ENCODE measurements around the gene CARD6.

CARD6 gene

DNA sequence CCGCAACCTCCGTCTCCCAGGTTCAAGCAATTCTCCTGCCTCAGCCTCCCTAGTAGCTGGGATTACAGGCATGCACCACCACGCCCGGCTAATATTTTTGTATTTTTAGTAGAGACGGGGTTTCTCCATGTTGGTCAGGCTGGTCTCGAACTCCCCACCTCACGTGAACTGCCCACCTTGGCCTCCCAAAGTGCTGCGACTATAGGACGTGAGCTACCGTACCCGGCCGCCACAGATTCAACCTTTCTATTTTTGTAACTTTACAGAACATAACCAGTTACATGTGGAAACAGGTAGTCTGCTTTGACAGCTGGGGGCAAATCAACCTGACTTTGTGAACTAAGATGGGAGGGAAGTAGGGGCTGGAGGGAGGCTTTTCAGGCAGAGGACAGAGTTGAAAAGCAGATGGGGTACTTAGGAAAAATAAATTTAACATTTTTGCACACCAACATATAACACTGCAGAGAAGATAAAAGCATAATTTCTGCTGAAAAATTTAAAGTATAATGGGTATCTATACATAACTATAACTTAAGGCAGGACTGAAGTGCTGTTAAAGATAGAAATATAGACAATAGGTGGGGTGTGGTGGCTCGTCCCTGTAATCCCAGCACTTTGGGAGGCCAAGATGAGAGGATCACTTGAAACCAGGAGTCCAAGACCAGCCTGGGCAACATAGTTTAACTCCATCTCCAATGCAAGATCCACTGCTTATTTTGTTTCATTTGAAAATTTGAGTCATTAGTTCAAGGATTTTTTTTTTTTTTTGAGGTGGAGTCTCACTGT is 11.2 kb upstream of the CARD6 start:
- in situ Hi-C loops (cut with MboI; ENCODE audit: low pct_unique_long_range_greater_than_20kb, low sequenced_read_pairs, unreplicated experiment) = no loop called here
- TF ChIP-seq CTCF (IDR thresholded peaks at IDR 0.05; ENCODE audit: extremely low read depth, insufficient read depth, missing control alignments) = no peak
- no peak for DNase-seq (ENCODE audit: low spot score)

- TF ChIP-seq CTCF (IDR thresholded peaks at IDR 0.05; ENCODE audit: extremely low read depth, insufficient read depth, missing control alignments) = no peak
- no peak for DNase-seq (ENCODE audit: low spot score)
- in situ Hi-C loops (cut with MboI; ENCODE audit: low pct_unique_long_range_greater_than_20kb, low sequenced_read_pairs, unreplicated experiment) = no loop called here
Measured at GRCh38 chr5:40831346-40832210, 9.6 kb upstream of the CARD6 start.

GRCh38 chr5:40832345-40832744 is 8.8 kb upstream of the CARD6 start:
- in situ Hi-C loops (cut with MboI; ENCODE audit: low pct_unique_long_range_greater_than_20kb, low sequenced_read_pairs, unreplicated experiment) = no loop called here
- TF ChIP-seq CTCF (IDR thresholded peaks at IDR 0.05; ENCODE audit: extremely low read depth, insufficient read depth, missing control alignments) = no peak
- DNase-seq (ENCODE audit: low spot score) = no peak

GRCh38 chr5:40833712-40834229 is 7.4 kb upstream of the CARD6 start:
- in situ Hi-C loops (cut with MboI; ENCODE audit: low pct_unique_long_range_greater_than_20kb, low sequenced_read_pairs, unreplicated experiment) = no loop called here
- TF ChIP-seq CTCF (IDR thresholded peaks at IDR 0.05; ENCODE audit: extremely low read depth, insufficient read depth, missing control alignments) = no peak
- no peak for DNase-seq (ENCODE audit: low spot score)

DNA sequence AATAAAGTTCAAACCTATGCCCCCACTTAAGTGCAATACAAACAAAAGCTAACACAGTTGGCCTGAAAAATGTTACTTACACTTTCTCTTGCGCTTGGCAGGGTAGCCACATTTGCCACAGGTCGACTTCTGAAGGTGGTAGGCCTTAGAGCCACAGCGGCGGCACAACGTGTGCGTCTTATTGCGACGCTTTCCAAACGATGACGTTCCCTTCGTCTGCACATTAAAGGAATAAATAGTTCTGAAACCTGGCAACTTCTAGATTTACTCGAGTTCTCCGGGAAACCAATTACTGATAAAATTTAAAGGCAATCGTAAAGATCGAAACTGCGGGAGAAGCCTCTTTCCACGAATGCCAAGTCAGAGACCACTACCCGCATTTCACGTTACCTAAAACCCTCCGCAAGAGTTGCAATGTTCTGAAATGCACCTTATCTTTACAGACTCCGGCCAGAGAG is 6.7 kb upstream of the CARD6 start:
- no peak for TF ChIP-seq CTCF (IDR thresholded peaks at IDR 0.05; ENCODE audit: extremely low read depth, insufficient read depth, missing control alignments)
- DNase-seq (ENCODE audit: low spot score) = no peak
- in situ Hi-C loops (cut with MboI; ENCODE audit: low pct_unique_long_range_greater_than_20kb, low sequenced_read_pairs, unreplicated experiment) = no loop called here

Data from GM13977 (cell line).